ENCODE results near the gene THADA.

DNA sequence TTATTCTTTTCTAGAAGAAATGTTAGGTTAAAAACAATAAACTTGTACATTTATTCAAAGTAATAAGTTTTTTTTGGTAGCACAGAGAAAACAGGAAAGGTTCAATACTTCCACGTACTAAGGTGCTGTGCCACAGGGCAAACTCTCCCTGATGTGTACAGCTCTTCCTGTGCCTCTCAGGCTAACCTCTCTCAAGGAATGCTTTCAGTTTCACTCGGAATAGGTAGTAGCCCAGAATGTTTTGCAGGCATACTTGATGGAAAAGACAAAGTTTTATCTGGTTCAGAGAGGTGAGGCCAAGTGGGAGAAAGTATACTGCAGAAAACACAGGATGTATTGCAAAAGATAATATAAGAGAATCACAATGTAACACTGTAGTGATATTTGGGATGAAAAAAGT lies 198.4 kb downstream of the THADA start:
- TF ChIP-seq CTCF (IDR thresholded peaks at IDR 0.05) (no peak), POLR2A (IDR thresholded peaks at IDR 0.05) (no peak)

Data from thyroid gland (tissue), 4 donors.